HepG2 (cell line): ENCODE data around the gene DOC2A. TPM values are rescaled to one million over a fixed set of nuclear protein-coding genes. Genes with fewer than 3 reads are reported as not detected.

Experiments
- ADNP ChIP-seq: sonication (generic); formaldehyde crosslinking; IDR thresholded peaks from 2 replicates; pipeline ENCODE4 v1.4.0; 2020; ENCODE audit warnings: missing genetic modification reagents
- AGO1 ChIP-seq: fragments of 200-400 bp; formaldehyde crosslinking; IDR thresholded peaks from 2 replicates; pipeline ENCODE4 v1.6.1; 2017; ENCODE audit warnings: mild to moderate bottlenecking, low read depth, low read length, moderate library complexity; ENCODE audit not compliant: poor library complexity, severe bottlenecking
- AGO2 ChIP-seq: fragments of 200-400 bp; formaldehyde crosslinking; optimal IDR thresholded peaks from 2 replicates; pipeline ENCODE3; 2017; ENCODE audit warnings: mild to moderate bottlenecking, low read depth, low read length, moderate library complexity
- CEBPZ ChIP-seq: IDR thresholded peaks from 2 replicates; pipeline ENCODE4 v1.6.1; 2012; ENCODE audit warnings: low read length, improper control_type of control experiment
- ELF4 ChIP-seq: sonication (generic); formaldehyde crosslinking; IDR thresholded peaks from 2 replicates; pipeline ENCODE4 v1.5.0; 2020; ENCODE audit warnings: missing genetic modification reagents, mild to moderate bottlenecking, moderate library complexity, borderline replicate concordance
- KAT8 ChIP-seq: IDR thresholded peaks from 2 replicates; pipeline ENCODE4 v1.6.1; 2016; ENCODE audit warnings: missing genetic modification reagents, missing compliant biosample characterization
- KLF13 ChIP-seq: sonication (generic); formaldehyde crosslinking; IDR thresholded peaks from 2 replicates; pipeline ENCODE4 v1.4.0; 2020; ENCODE audit warnings: mild to moderate bottlenecking, missing genetic modification reagents
- KMT2A ChIP-seq: sonication (generic); formaldehyde crosslinking; IDR thresholded peaks from 2 replicates; pipeline ENCODE4 v1.4.0; 2020; ENCODE audit warnings: missing genetic modification reagents
- MIXL1 ChIP-seq: IDR thresholded peaks from 2 replicates; pipeline ENCODE4 v1.6.1; 2016
- MXD3 ChIP-seq: IDR thresholded peaks from 2 replicates; pipeline ENCODE4 v1.6.1; 2016; ENCODE audit warnings: mild to moderate bottlenecking, missing biosample characterization, missing genetic modification reagents
- PBX2 ChIP-seq: IDR thresholded peaks from 2 replicates; pipeline ENCODE4 v1.6.1; 2016; ENCODE audit warnings: control low read depth
- SALL2 ChIP-seq: sonication (generic); formaldehyde crosslinking; IDR thresholded peaks from 2 replicates; pipeline ENCODE4 v1.8.1; 2023; ENCODE audit warnings: mild to moderate bottlenecking, missing genetic modification reagents, inconsistent platforms
- SP4 ChIP-seq: sonication (generic); formaldehyde crosslinking; IDR thresholded peaks from 2 replicates; pipeline ENCODE4 v1.8.1; 2023; ENCODE audit warnings: mild to moderate bottlenecking, missing genetic modification reagents
- SSRP1 ChIP-seq: IDR thresholded peaks from 2 replicates; pipeline ENCODE4 v1.6.1; 2016; ENCODE audit warnings: control low read depth
- TAF15 ChIP-seq: fragments of 200-400 bp; formaldehyde crosslinking; IDR thresholded peaks from one replicate; pipeline ENCODE4 v1.6.1; 2018; ENCODE audit warnings: mild to moderate bottlenecking, low read depth, low read length; ENCODE audit not compliant: poor library complexity, severe bottlenecking
- TFDP1 ChIP-seq: IDR thresholded peaks from 2 replicates; pipeline ENCODE4 v1.6.1; 2016; ENCODE audit warnings: missing compliant biosample characterization, missing genetic modification reagents, borderline replicate concordance
- TOPORS ChIP-seq: sonication (generic); formaldehyde crosslinking; IDR thresholded peaks from 2 replicates; pipeline ENCODE4 v1.8.0; 2023; ENCODE audit warnings: mild to moderate bottlenecking, missing genetic modification reagents
- ZFY ChIP-seq: sonication (generic); formaldehyde crosslinking; IDR thresholded peaks from 2 replicates; pipeline ENCODE4 v1.4.0; 2020; ENCODE audit warnings: missing genetic modification reagents
- ZNF263 ChIP-seq: sonication (generic); formaldehyde crosslinking; IDR thresholded peaks from 2 replicates; pipeline ENCODE4 v1.4.0; 2020; ENCODE audit warnings: missing genetic modification reagents
- ZNF3 ChIP-seq: IDR thresholded peaks from 2 replicates; pipeline ENCODE4 v1.7.0; 2017; ENCODE audit warnings: inconsistent platforms
- ZNF446 ChIP-seq: sonication (generic); formaldehyde crosslinking; IDR thresholded peaks from 2 replicates; pipeline ENCODE4 v1.5.0; 2020; ENCODE audit warnings: mild to moderate bottlenecking, missing genetic modification reagents
- ZNF563 ChIP-seq: sonication (generic); formaldehyde crosslinking; IDR thresholded peaks from 2 replicates; pipeline ENCODE4 v1.8.0; 2022; ENCODE audit warnings: mild to moderate bottlenecking, moderate library complexity, missing genetic modification reagents
- ZNF589 ChIP-seq: sonication (generic); formaldehyde crosslinking; conservative IDR thresholded peaks from 2 replicates; pipeline ENCODE4 v1.8.0; 2022; ENCODE audit warnings: mild to moderate bottlenecking, moderate library complexity, missing genetic modification reagents
- ZNF605 ChIP-seq: sonication (generic); formaldehyde crosslinking; IDR thresholded peaks from 2 replicates; pipeline ENCODE4 v1.8.0; 2022; ENCODE audit warnings: mild to moderate bottlenecking, missing genetic modification reagents
- ZNF629 ChIP-seq: sonication (generic); formaldehyde crosslinking; conservative IDR thresholded peaks from 2 replicates; pipeline ENCODE4 v1.5.0; 2020; ENCODE audit warnings: missing genetic modification reagents
- ZNF850 ChIP-seq: sonication (generic); formaldehyde crosslinking; conservative IDR thresholded peaks from 2 replicates; pipeline ENCODE4 v1.9.0; 2021; ENCODE audit warnings: mild to moderate bottlenecking, missing genetic modification reagents
- polyA plus RNA-seq, 8 experiments: library from polyadenylated mRNA; depleted of rRNA in 3 of 8; stranded (reverse) in 7 of 8; unstranded in 1 of 8; fragments of >200 nt; fragmentation: Illumina TruSeq in 4 of 8; extraction: Trizol in 4 of 8; gene quantifications; 2 replicates each; pipeline versions ENCODE4 v1.2.1 to v1.2.3, GENCODE V29; 2011 to 2016; ENCODE audit warnings: low read depth in 4 of 8, missing spikeins in 1 of 8, mixed read lengths in 1 of 8; ENCODE audit not compliant: insufficient read depth in 1 of 8
- total RNA-seq, 5 experiments: library from RNA; depleted of rRNA; stranded (reverse); fragments of >200 nt; fragmentation: Illumina TruSeq; extraction: Trizol; gene quantifications; 2 replicates each; pipeline ENCODE4 v1.2.3, GENCODE V29; 2016; ENCODE audit warnings: low read depth in 1 of 5

Gene DOC2A
- total and polyA plus RNA-seq, 2 of the 13 experiments (the other 11 are each of a cell fraction or from before 2014, with no cell fraction given): 0.15 to 0.55 TPM

GRCh38 chr16:29995911-29996765, 14.7 kb downstream of the DOC2A start, which contains the start of gene INO80E (continued):
- no peak for TF ChIP-seq ADNP (CRISPR knock-in tag)
- TF ChIP-seq ZNF850 (CRISPR knock-in tag): no peak
- peak; percentile 85 for TF ChIP-seq AGO1
- TF ChIP-seq ZNF446: no peak; the same call in 1 of the 2 replicates
- no peak; the same call in 1 of the 2 replicates for TF ChIP-seq ZNF3
- TF ChIP-seq ZNF263 (CRISPR knock-in tag): peak; percentile 45; the same call in 1 of the 2 replicates
- peak; percentile 79; the same call in 1 of the 2 replicates for TF ChIP-seq ZNF563
- TF ChIP-seq SP4 (CRISPR knock-in tag): peak; percentile 94
- peak; percentile 59 for TF ChIP-seq TFDP1 (CRISPR knock-in tag)
- TF ChIP-seq TAF15: no peak
- peak; percentile 81 for TF ChIP-seq ZNF589 (CRISPR knock-in tag)
- TF ChIP-seq SALL2 (CRISPR knock-in tag): peak; percentile 95
- TF ChIP-seq CEBPZ: no peak
- no peak for TF ChIP-seq SSRP1 (CRISPR knock-in tag)
- TF ChIP-seq PBX2 (CRISPR knock-in tag): no peak; the same call in 1 of the 2 replicates
- peak; percentile 94; the same call in 1 of the 2 replicates for TF ChIP-seq MXD3 (CRISPR knock-in tag)
- TF ChIP-seq TOPORS (CRISPR knock-in tag): no peak
- TF ChIP-seq ZNF629: peak; percentile 96
- no peak for TF ChIP-seq KLF13 (CRISPR knock-in tag)
- TF ChIP-seq ZFY (CRISPR knock-in tag): peak; percentile 96
- peak; percentile 18 for TF ChIP-seq AGO2
- TF ChIP-seq MIXL1 (CRISPR knock-in tag): peak; percentile 28; the same call in 1 of the 2 replicates
- no peak for TF ChIP-seq KMT2A (CRISPR knock-in tag)
- peak; percentile 38; the same call in 1 of the 2 replicates for TF ChIP-seq ELF4
- TF ChIP-seq ZNF605 (CRISPR knock-in tag): peak; percentile 99
- peak; percentile 97 for TF ChIP-seq KAT8
